Transverse colon (tissue), 4 donors: ENCODE measurements around the gene KIF16B. TPM values are rescaled to one million over a fixed set of nuclear protein-coding genes. Genes with fewer than 3 reads are reported as not detected.

Experiments used
- DNase-seq: peaks from one replicate; pipeline ENCODE4 v3.0.0-alpha.2; 2019
- H3K27ac ChIP-seq, 4 donors: fragments of 200-600 bp; sonication (generic); 2 replicates each; pipeline ENCODE4 v1.5.1; 2016 to 2018; ENCODE audit warnings: inconsistent platforms in 4 of 4
- H3K27me3 ChIP-seq: fragments of 200-600 bp; sonication (generic); 2 replicates; pipeline ENCODE4 v1.5.1; 2017; ENCODE audit warnings: inconsistent platforms
- H3K36me3 ChIP-seq, 4 donors: fragments of 200-600 bp; sonication (generic); 2 replicates each; pipeline ENCODE4 v1.5.1; 2017 to 2019; ENCODE audit warnings: inconsistent platforms in 4 of 4
- H3K4me1 ChIP-seq, 4 donors: fragments of 200-600 bp; sonication (generic); 2 replicates each; pipeline ENCODE4 v1.5.1; 2017 to 2020; ENCODE audit warnings: inconsistent platforms in 4 of 4
- H3K4me3 ChIP-seq, 4 donors: fragments of 200-600 bp; sonication (generic); 1 replicate in 1 of 4; 2 replicates in 3 of 4; pipeline versions ENCODE4 v1.5.1 to v1.6.1; 2017 to 2019; ENCODE audit warnings: inconsistent platforms in 4 of 4
- H3K9me3 ChIP-seq, 2 donors: fragments of 200-600 bp; sonication (generic); 2 replicates each; pipeline ENCODE4 v1.5.1; 2017 to 2019; ENCODE audit warnings: inconsistent platforms in 2 of 2
- EP300 ChIP-seq: sonication (generic); formaldehyde crosslinking; IDR thresholded peaks from one replicate; pipeline ENCODE4 v1.6.1; 2017; ENCODE audit warnings: antibody characterized with exemption, low read depth
- POLR2A ChIP-seq: fragments of 450-650 bp; IDR thresholded peaks from one replicate; pipeline ENCODE4 v1.6.1; 2016; ENCODE audit warnings: antibody characterized with exemption, mild to moderate bottlenecking, moderate library complexity
- POLR2AphosphoS5 ChIP-seq, 3 donors: sonication (generic); formaldehyde crosslinking; IDR thresholded peaks; one replicate each; pipeline ENCODE4 v1.6.1; 2016; ENCODE audit warnings: antibody characterized with exemption in 3 of 3
- WGBS, 2 donors: methylation state at CpG; one replicate each; pipeline ENCODE4 v1.1.5; 2018; ENCODE audit warnings: low coverage in 1 of 2; 5-methylcytosine and 5-hydroxymethylcytosine counted together
- in situ Hi-C, 4 donors: fragments of 200-750 bp; cut with MboI; loops; one replicate each; pipeline versions ENCODE4 v1.15.0 to v1.15.1; 2017; ENCODE audit warnings: low sequenced_read_pairs in 3 of 4, low pct_ligation_motif_present in 1 of 4, low pct_unique_long_range_greater_than_20kb in 1 of 4
- intact Hi-C: fragments of 100-400 bp; cut with DNase I; formaldehyde crosslinking; loops from one replicate; pipeline ENCODE4 v1.15.1; 2023; ENCODE audit warnings: low total_unique reads
- total RNA-seq, 4 donors: library from RNA; depleted of rRNA; stranded (reverse); fragments of >200 nt; gene quantifications; one replicate each; pipeline ENCODE4 v1.1.0, GENCODE V29; 2016
- TF ChIP-seq, protein P1 (sequence below), 5 experiments: fragments of 200-600 bp in 3 of 5; fragments of 450-650 bp in 2 of 5; sonication (generic) in 3 of 5; IDR thresholded peaks; 1 replicate in 2 of 5; 2 replicates in 3 of 5; pipeline ENCODE4 v1.5.1; 2016 to 2017; ENCODE audit warnings: antibody characterized with exemption in 5 of 5, inconsistent platforms in 3 of 5, mild to moderate bottlenecking in 2 of 5, moderate library complexity in 1 of 5

Gene KIF16B
- total RNA-seq, 4 donors from 2014 or later = 82.7 to 154 (median 90.1) TPM

DNA sequence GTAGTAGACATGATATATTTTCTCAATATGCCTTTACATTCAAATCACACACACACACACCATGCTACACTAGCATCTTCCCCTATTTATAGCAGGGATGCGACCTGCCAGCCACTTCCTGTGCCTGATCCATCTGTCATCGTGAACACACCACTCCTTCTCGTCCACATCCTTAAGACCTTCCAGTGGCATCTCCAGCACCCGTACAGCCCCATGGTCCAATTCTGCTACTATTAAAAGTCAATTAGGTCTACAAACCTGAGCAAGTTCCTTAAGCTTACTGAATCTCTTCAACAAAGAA lies 54.5 kb downstream of the KIF16B start:
- H3K4me1 ChIP-seq = no peaks in the 10 kb centered on the region
- in situ Hi-C loops (loop anchor here in 2 of 4 donors (25.0 kb wide), 2 partner anchors 219 to 244 kb away; partner anchors contain the start of genes OTOR (in 1 of the 2) and SNRPB2 (in 1 of the 2)), intact Hi-C loops (no loop called here)
- no peak overlapping the region for H3K4me3 ChIP-seq
- H3K27me3 ChIP-seq = no peaks in the 10 kb centered on the region
- no peaks in the 10 kb centered on the region for H3K36me3 ChIP-seq
- DNase-seq = no peak
- TF ChIP-seq, protein P1, sequence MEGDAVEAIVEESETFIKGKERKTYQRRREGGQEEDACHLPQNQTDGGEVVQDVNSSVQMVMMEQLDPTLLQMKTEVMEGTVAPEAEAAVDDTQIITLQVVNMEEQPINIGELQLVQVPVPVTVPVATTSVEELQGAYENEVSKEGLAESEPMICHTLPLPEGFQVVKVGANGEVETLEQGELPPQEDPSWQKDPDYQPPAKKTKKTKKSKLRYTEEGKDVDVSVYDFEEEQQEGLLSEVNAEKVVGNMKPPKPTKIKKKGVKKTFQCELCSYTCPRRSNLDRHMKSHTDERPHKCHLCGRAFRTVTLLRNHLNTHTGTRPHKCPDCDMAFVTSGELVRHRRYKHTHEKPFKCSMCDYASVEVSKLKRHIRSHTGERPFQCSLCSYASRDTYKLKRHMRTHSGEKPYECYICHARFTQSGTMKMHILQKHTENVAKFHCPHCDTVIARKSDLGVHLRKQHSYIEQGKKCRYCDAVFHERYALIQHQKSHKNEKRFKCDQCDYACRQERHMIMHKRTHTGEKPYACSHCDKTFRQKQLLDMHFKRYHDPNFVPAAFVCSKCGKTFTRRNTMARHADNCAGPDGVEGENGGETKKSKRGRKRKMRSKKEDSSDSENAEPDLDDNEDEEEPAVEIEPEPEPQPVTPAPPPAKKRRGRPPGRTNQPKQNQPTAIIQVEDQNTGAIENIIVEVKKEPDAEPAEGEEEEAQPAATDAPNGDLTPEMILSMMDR (IDR thresholded peaks at IDR 0.05) = no peak
- TF ChIP-seq POLR2AphosphoS5 (IDR thresholded peaks at IDR 0.05) (no peak), POLR2A (no peak), EP300 (no peak)
- no peaks in the 10 kb centered on the region for H3K9me3 ChIP-seq
- WGBS, 2 donors = 74 to 86% methylated on average over 3 to 4 of the region's 4 CpGs
- H3K27ac ChIP-seq = no peak overlapping the region

DNA sequence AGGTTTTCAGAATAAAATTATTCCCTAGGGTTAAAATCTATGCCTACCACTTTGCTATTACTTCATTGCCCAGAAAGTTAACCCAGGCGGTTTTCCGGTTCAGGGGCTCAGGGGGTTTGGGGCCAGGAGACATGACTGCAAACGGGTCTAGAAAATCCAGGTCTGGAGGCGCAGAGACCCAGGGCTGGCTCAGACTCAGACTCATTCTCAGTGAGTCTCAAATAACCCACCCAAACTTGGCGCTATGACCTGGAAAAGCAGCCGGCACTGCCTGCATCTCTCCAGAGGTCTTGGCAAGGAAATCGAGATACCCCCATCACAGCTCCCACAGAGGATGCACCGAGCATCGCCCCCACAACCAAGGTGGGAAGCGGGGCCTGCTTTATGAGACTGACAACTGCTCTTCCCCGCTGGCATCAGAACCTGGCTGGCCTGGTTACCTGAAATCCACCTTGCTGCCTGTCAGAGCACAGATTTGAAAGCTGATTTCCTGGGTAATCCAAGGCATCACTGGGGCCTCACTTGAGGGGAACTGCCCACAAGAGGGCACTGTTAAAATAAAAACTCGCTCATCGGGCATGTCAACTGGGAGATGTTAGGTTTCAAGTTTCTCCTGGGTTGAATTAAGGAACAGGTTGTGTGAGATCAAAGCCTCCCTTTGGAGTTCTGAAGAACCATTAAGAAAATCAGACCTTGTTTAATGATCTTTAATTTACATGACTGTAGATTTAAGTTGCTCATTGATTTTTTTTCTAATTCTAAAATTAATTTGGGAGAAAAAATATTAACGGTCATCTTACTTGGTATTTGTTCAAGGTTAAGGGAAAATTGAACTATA lies 55.1 kb downstream of the KIF16B start:
- in situ Hi-C loops = loop anchor here in 2 of 4 donors (25.0 kb wide), 2 partner anchors 219 to 244 kb away; partner anchors contain the start of genes OTOR (in 1 of the 2) and SNRPB2 (in 1 of the 2)

DNA sequence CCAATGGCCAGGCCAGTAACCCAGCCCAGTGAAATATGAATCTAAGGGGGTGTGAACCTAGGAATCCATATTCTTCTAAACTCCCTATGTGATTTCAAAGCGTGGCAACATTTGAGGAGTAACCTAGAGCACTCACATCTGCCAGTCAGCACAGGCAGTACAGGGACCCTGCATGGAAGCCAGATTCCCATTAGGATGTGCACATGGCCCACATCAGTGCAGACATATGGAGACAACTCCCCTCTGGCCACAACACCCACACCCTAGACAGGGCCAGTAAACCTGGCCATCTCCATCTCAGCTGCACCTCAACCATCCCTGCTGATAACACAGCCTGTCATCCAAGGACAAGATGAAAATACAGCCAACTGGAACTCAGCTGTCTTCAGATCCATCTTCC lies 56.5 kb downstream of the KIF16B start:
- intact Hi-C loops = no loop called here
- H3K9me3 ChIP-seq = no peaks in the 10 kb centered on the region
- TF ChIP-seq POLR2AphosphoS5 (IDR thresholded peaks at IDR 0.05) (no peak), EP300 (no peak), POLR2A (no peak)
- TF ChIP-seq, protein P1 (IDR thresholded peaks at IDR 0.05) = no peak
- no peak for DNase-seq
- no peak overlapping the region for H3K27ac ChIP-seq
- peaks cover 0 to 8% (median 0%) of the 10 kb centered on the region in 4 donors for H3K36me3 ChIP-seq
- no peak overlapping the region for H3K4me3 ChIP-seq
- in situ Hi-C loops = loop anchor here in 2 of 4 donors (25.0 kb wide), 2 partner anchors 221 to 246 kb away; partner anchors contain the start of genes OTOR (in 1 of the 2) and SNRPB2 (in 1 of the 2)
- WGBS, 2 donors = 100% methylated on average over 1 of the region's 1 CpG
- H3K4me1 ChIP-seq = no peaks in the 10 kb centered on the region
- no peaks in the 10 kb centered on the region for H3K27me3 ChIP-seq

More for the DNA sequence above, 55.1 kb downstream of the KIF16B start:
- WGBS, 2 donors = 44 to 79% methylated on average over 3 to 14 of the region's 14 CpGs
- TF ChIP-seq, protein P1 (IDR thresholded peaks at IDR 0.05) = peak; percentile 49 to 60 (median 54)
- no peak for TF ChIP-seq POLR2A
- no peak for TF ChIP-seq EP300
- no peak for TF ChIP-seq POLR2AphosphoS5 (IDR thresholded peaks at IDR 0.05)
- intact Hi-C loops = no loop called here
- H3K27me3 ChIP-seq = no peaks in the 10 kb centered on the region
- H3K4me1 ChIP-seq = no peaks in the 10 kb centered on the region
- no peaks in the 10 kb centered on the region for H3K9me3 ChIP-seq
- H3K4me3 ChIP-seq = no peak overlapping the region
- no peak overlapping the region for H3K27ac ChIP-seq
- DNase-seq = peak; percentile 45
- H3K36me3 ChIP-seq = no peaks in the 10 kb centered on the region

DNA sequence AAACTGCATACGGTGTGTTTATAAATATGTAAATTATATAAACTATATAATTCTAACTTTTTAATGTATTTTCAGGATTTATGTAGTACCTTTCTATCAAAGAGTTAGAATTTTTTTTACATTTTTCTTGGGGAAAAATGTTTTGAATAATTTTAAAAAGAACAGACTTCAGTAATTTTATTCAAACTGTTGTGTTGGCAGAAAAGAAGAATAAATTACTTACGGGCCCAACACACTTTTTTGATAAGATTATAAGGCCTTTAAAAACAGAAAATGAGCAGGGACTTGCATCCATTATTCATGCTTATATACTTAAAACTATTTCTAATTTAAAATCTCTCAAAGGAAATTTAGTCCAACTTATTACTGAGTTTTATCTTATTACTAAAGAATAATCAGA lies 58.2 kb downstream of the KIF16B start:
- Histone ChIP-seq H3K36me3 (peaks cover 0 to 19% (median 4%) of the 10 kb centered on the region in 4 donors), H3K4me1 (no peaks in the 10 kb centered on the region), H3K27me3 (no peaks in the 10 kb centered on the region), H3K9me3 (no peaks in the 10 kb centered on the region), H3K4me3 (no peak overlapping the region), H3K27ac (no peak overlapping the region)
- WGBS, 2 donors = 93 to 97% methylated on average over 2 of the region's 2 CpGs
- DNase-seq = no peak
- no peak for TF ChIP-seq EP300
- TF ChIP-seq, protein P1 (IDR thresholded peaks at IDR 0.05) = no peak
- TF ChIP-seq POLR2A = no peak
- TF ChIP-seq POLR2AphosphoS5 (IDR thresholded peaks at IDR 0.05) = no peak
- in situ Hi-C loops (loop anchor here in 2 of 4 donors (25.0 kb wide), 2 partner anchors 222 to 247 kb away; partner anchors contain the start of genes OTOR (in 1 of the 2) and SNRPB2 (in 1 of the 2)), intact Hi-C loops (no loop called here)
